Activated T-cell treated with anti-CD3 and anti-CD28 coated beads, Interleukin-2, amount 50 U/mL, for 72 hours (primary cell): ENCODE data around the gene VRK3. TPM values are rescaled to one million over a fixed set of nuclear protein-coding genes. Genes with fewer than 3 reads are reported as not detected.
A peak's percentile ranks its signal among the peaks of the same experiment; 100 is the strongest.

Experiments
- ATAC-seq, 2 donors: fragments of 150-1000 bp; cut with Tn5 transposase; replicated peaks in 1 of 2; 2 replicates each; pipeline ENCODE4 v1.10.0; 2021; ENCODE audit warnings: moderate library complexity in 2 of 2, mild to moderate bottlenecking in 1 of 2
- DNase-seq, 2 donors: peaks; one replicate each; pipeline ENCODE4 v3.0.0; 2021 to 2022; ENCODE audit warnings: mixed read lengths in 1 of 2
- H3K27ac Mint-ChIP-seq: one replicate; pipeline ENCODE4 v1.8.0; 2022; ENCODE audit warnings: mild to moderate bottlenecking, moderate library complexity, mixed read lengths
- H3K27me3 Mint-ChIP-seq: one replicate; pipeline ENCODE4 v1.8.0; 2022; ENCODE audit warnings: low read depth, mixed read lengths
- H3K36me3 Mint-ChIP-seq, 2 donors: one replicate each; pipeline ENCODE4 v1.8.0; 2022; ENCODE audit warnings: mixed read lengths in 2 of 2, mild to moderate bottlenecking in 1 of 2; ENCODE audit not compliant: insufficient read depth in 2 of 2
- H3K4me1 Mint-ChIP-seq: one replicate; pipeline ENCODE4 v1.8.0; 2022; ENCODE audit warnings: low read depth, mixed read lengths
- H3K4me3 Mint-ChIP-seq, 2 donors: one replicate each; pipeline ENCODE4 v1.8.0; 2022; ENCODE audit warnings: mild to moderate bottlenecking in 2 of 2, mixed read lengths in 2 of 2, moderate library complexity in 2 of 2
- H3K9me3 Mint-ChIP-seq, 2 donors: one replicate each; pipeline ENCODE4 v1.8.0; 2022; ENCODE audit warnings: mixed read lengths in 2 of 2
- total RNA-seq, 2 donors: library from RNA; stranded (reverse); gene quantifications; one replicate each; pipeline ENCODE4 v1.2.3, GENCODE V29; 2022

Gene VRK3
- total RNA-seq, 2 donors from 2014 or later, result 59.7 to 65.5 TPM

DNA sequence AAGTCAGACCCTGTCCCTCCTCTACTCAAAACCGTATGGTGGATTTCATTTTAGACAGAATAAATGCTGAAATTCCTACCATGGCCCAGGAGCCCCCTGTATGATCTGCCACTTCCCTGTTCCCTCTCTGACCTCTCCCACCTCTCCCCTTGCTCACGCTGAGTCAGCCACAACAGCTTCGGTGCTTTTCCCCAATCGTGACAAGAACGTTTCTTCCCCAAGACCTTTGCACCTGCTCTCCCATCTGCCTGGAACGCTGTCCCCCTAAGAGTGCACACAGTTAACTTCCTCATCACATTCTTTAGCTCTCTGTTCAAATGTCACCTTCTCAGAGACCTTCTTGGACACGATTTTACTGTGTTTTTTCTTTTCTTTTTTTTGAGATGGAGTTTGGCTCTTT lies 2.3 kb downstream of the VRK3 start:
- ATAC-seq (no peak), DNase-seq (no peak)
- Mint-ChIP-seq H3K4me1 (peaks cover 53% of the 10 kb centered on the region), H3K9me3 (no peaks in the 10 kb centered on the region), H3K27me3 (no peaks in the 10 kb centered on the region), H3K4me3 (no peak overlapping the region), H3K36me3 (peaks cover 6 to 12% of the 10 kb centered on the region in 2 donors), H3K27ac (no peak overlapping the region)

DNA sequence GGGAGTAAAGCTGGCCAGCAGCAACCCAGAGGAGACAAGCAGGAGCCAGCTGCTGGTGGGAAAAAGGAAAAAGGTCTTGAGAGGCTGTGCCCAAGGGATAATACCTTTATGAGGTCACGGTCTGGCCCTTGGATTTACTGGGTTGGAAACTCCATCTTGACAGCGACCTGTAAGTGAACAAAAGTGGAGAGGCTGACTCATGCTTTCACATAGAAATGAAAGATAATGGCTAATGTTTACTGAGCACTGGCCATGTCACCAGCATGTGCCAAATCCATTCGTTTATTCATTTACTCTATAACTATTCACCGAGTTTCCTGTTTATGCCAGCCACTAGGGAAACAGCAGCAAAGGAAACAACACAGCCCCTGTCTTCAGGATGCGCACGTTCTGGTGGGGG lies 4.7 kb downstream of the VRK3 start:
- H3K4me3 Mint-ChIP-seq, result no peak overlapping the region
- DNase-seq (no peak), ATAC-seq (no peak)
- H3K27me3 Mint-ChIP-seq, result no peaks in the 10 kb centered on the region
- H3K4me1 Mint-ChIP-seq, result peaks cover 32% of the 10 kb centered on the region
- H3K9me3 Mint-ChIP-seq, result peaks cover 0 to 5% of the 10 kb centered on the region in 2 donors
- peaks cover 5 to 13% of the 10 kb centered on the region in 2 donors for H3K36me3 Mint-ChIP-seq
- H3K27ac Mint-ChIP-seq, result peak overlapping the region; percentile 7

DNA sequence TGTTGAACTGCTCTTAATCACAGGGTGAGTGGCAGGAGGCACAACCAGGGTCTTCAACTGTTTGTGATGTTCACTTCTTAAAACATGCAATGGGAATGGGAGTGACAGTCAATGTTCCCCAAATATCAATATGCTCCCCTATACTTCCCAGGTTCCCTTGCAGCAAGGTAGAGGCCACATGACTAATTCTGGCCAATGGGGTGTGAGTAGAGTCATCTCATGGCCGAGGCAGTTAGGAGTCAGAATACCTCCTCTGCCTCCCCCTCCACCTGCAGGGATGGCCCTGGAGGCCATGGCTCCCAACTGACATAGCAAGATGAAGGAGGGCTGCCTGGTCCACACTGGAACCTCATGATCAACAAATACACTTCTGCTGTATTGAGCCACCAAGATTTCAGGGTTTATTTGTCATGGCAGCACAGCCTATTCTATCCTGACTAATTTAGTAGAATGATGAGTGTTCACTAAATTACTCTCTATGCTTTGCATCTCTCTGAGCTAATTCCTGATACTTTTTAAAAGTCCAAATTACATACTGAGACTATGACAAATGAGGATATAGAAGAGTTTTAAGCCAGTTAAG lies 8.9 kb downstream of the VRK3 start:
- Mint-ChIP-seq H3K36me3 (peaks cover 13 to 27% of the 10 kb centered on the region in 2 donors), H3K27me3 (no peaks in the 10 kb centered on the region), H3K9me3 (peaks cover 0 to 5% of the 10 kb centered on the region in 2 donors), H3K4me3 (no peak overlapping the region), H3K27ac (no peak overlapping the region), H3K4me1 (peaks cover 9% of the 10 kb centered on the region)
- no peak for DNase-seq
- no peak for ATAC-seq

DNA sequence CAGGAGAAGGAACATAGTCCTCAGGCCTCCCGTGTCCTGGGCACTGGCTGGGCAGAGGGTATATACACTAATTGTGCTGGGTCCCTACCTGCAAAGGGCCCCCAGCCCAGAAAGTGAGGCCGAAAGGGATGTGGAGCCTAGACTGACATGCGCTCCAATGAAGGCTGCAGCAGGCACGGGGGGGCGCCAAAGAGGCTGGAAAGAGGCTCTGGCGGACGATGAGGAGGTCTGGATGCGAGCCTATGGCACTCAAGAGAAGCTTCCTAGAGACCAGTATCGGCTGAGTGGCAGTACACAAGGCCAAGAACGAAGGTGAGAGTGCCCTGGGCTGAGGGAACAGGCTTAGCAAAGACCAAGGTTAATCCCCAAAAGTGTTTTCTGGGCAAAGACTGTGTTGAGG lies 16.6 kb downstream of the VRK3 start:
- Mint-ChIP-seq H3K4me1 (peaks cover 21% of the 10 kb centered on the region), H3K4me3 (no peak overlapping the region), H3K9me3 (no peaks in the 10 kb centered on the region), H3K36me3 (peaks cover 6 to 17% of the 10 kb centered on the region in 2 donors), H3K27me3 (no peaks in the 10 kb centered on the region), H3K27ac (no peak overlapping the region)
- DNase-seq (peak in 1 of 2 donors; percentile 15), ATAC-seq (no peak)

DNA sequence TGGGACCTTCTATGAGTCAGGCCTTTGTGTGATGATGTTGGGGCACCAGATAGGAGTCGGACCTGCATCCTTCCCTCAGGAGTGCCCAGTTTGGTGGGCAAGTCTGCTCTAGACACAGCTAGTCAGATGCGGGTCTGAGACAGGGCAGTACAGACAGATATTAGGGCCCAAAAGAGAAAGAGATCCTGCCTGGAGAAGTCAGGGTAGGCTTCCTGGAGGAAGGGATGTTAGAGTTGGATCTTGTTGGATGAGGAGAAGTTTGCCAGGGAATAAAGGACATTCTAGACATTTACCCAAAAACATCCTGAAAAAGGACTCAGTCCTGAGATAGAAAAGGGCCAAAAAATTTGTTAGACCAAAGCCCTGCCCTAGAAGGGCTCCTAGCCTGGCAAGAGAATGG lies 17.2 kb downstream of the VRK3 start:
- Mint-ChIP-seq H3K36me3 (peaks cover 6 to 15% of the 10 kb centered on the region in 2 donors), H3K27me3 (no peaks in the 10 kb centered on the region), H3K27ac (no peak overlapping the region), H3K4me1 (peaks cover 25% of the 10 kb centered on the region), H3K9me3 (no peaks in the 10 kb centered on the region), H3K4me3 (no peak overlapping the region)
- ATAC-seq, result no peak
- DNase-seq, result no peak

DNA sequence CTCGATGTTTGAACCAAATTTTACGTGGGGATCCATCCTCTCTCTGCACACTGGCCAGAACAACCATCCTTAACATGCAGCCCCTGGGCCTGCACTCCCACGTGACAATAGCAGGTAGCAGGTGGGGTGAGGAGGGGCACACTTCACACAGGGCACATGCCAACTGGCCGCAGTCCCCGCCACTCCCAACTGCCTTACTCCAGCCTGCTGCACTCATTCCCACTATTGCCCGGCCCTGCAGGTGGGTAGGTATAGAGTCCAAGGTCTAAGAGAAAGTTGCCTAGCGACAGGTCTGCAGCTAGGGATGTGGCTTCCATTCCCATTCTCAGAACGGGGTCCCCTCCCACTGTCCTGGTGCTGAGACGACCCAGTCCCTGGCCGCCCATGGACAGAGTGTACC lies 18.0 kb downstream of the VRK3 start:
- ATAC-seq (no peak), DNase-seq (no peak)
- Mint-ChIP-seq H3K4me1 (peaks cover 25% of the 10 kb centered on the region), H3K4me3 (no peak overlapping the region), H3K27ac (no peak overlapping the region), H3K9me3 (no peaks in the 10 kb centered on the region), H3K27me3 (no peaks in the 10 kb centered on the region), H3K36me3 (peaks cover 9 to 20% of the 10 kb centered on the region in 2 donors)

DNA sequence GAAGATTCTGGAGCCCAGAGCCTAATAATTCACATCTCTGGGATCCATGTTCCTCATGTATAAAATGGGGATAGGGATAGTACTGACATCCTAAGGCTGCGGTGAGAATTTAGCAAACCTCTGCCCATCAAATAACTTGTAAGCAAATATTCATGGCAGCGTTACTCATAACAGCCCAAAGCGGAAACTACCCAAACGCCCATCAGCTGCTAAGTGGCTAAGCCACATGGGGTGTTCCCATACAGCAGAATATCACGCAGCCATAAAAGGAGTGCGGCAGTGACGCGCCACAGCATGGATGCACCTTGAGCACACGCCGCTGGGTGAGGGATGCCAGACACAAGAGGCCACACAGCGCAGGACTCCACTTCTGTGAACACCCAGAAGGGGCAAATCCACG lies 19.7 kb downstream of the VRK3 start:
- Mint-ChIP-seq H3K4me3 (no peak overlapping the region), H3K36me3 (peaks cover 11 to 20% of the 10 kb centered on the region in 2 donors), H3K27me3 (no peaks in the 10 kb centered on the region), H3K9me3 (no peaks in the 10 kb centered on the region), H3K4me1 (peaks cover 32% of the 10 kb centered on the region), H3K27ac (no peak overlapping the region)
- DNase-seq, result peak in 1 of 2 donors; percentile 5
- peak; percentile 19 to 50 for ATAC-seq

DNA sequence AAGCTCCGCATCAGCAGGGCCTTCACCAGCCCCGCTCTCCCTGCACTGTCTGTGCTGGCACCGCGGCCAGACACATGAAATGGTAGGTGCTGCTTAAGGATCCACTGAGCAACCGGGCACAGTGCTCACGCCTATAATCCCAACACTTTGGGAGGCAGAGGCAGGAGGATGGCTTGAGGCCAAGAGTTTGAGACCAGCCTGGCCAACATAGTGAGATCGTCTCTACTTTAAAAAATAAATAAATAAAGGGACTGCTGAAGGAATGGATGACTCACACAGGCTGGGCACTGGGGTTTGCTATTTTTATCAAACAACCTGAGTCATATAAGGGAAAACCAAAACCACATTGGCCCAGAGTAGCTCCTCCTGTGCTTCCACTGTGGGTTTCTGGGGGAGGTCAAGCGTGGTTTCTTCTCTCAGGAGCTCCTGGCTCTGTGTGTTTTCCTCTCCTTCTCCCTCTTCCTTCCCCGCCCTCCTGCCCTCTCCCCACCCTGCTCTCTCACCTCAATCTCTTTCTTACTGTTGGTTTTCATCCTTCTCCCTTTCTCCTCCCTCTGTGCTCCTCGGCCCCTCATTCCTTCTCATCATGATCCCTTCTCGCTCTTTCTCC lies 21.3 kb downstream of the VRK3 start:
- ATAC-seq, result peak; percentile 80 to 89
- Mint-ChIP-seq H3K27me3 (no peaks in the 10 kb centered on the region), H3K27ac (peak overlapping the region; percentile 4), H3K36me3 (peaks cover 11 to 20% of the 10 kb centered on the region in 2 donors), H3K4me1 (peaks cover 35% of the 10 kb centered on the region), H3K9me3 (no peaks in the 10 kb centered on the region), H3K4me3 (peak overlapping the region; percentile 42 to 64)
- DNase-seq, result peak; percentile 41 to 53

DNA sequence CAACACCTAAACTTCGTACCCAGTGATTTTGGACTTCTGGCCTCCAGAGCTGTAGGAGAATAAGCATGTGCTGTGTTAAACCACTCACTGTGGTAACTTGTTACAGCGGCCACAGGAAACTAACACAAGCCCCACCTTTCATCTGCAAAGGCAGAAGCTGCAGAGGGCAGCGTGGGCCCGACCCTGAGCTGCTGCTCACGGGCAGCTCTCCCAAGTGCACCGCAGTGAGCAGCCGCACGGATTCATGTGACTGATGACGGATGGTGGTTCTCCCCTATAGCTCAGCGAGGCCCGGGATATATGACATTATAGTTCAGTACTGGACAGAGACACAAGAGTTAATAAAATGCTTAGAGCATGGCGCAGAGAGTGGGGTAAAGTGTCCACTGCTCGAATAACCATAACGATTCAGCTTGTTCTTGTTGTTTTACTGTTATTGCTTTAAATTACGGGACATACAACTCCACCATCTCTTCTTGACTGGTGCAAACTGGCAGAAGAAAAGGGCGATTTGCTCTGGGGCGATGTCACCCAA lies 21.9 kb downstream of the VRK3 start:
- H3K4me3 Mint-ChIP-seq, result no peak overlapping the region

DNA sequence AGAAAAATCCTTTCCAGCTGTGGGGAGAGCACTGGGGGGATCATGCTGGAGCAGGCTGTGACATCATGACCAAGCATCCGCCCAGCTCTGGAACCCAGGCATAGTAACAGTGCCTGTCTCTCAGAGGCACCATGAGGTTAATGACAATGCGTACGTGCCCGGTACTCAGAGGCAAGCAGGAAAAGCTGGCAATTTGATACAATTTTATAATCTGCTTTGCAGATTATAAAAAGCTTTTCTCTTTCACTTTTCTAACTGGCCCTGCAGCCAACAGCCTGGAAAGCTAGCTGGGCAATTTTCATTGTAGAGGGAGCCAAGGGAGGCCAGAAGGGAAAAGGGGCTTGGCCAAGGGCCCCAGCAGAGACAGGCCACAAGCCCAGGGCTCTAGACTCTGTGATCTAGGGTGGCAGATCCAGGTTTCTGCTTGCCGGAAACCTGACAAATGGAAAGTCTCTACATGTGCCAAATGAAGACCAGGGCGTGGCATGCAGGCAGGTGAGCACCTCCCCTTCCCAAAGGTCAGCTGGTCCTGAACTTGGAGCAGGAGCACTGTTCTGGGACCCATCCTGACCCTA lies 22.7 kb downstream of the VRK3 start:
- H3K4me3 Mint-ChIP-seq, result no peak overlapping the region
- no peaks in the 10 kb centered on the region for H3K9me3 Mint-ChIP-seq
- no peak for ATAC-seq
- DNase-seq, result no peak
- H3K27me3 Mint-ChIP-seq, result no peaks in the 10 kb centered on the region
- H3K4me1 Mint-ChIP-seq, result peaks cover 35% of the 10 kb centered on the region
- no peak overlapping the region for H3K27ac Mint-ChIP-seq
- peaks cover 14 to 22% of the 10 kb centered on the region in 2 donors for H3K36me3 Mint-ChIP-seq

More for the DNA sequence above, 21.9 kb downstream of the VRK3 start:
- ATAC-seq (no peak), DNase-seq (no peak)
- H3K4me1 Mint-ChIP-seq, result peaks cover 35% of the 10 kb centered on the region
- no peak overlapping the region for H3K27ac Mint-ChIP-seq
- peaks cover 11 to 20% of the 10 kb centered on the region in 2 donors for H3K36me3 Mint-ChIP-seq
- no peaks in the 10 kb centered on the region for H3K9me3 Mint-ChIP-seq
- no peaks in the 10 kb centered on the region for H3K27me3 Mint-ChIP-seq

DNA sequence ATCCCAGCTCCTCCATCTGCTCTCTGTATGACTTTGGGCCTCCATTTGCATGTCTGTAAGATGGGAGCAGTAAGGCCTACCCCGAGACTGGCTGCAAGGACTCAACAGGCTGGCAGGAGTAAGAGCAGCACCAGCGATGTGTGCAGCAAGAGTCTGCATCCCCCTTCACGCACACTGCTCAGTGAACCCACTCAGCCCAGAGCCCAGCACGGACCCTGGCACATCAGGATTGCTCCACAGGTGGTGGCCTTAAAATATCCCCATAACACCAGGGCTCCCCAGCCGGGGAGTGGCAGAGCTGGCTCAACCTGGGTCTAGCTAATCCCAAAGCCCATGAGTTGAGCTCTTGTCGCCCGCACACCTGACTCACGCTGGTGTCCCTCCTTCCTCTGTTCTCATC lies 23.4 kb downstream of the VRK3 start:
- H3K36me3 Mint-ChIP-seq, result peaks cover 12 to 16% of the 10 kb centered on the region in 2 donors
- no peaks in the 10 kb centered on the region for H3K27me3 Mint-ChIP-seq
- H3K27ac Mint-ChIP-seq, result no peak overlapping the region
- peaks cover 35% of the 10 kb centered on the region for H3K4me1 Mint-ChIP-seq
- no peak overlapping the region for H3K4me3 Mint-ChIP-seq
- ATAC-seq (no peak), DNase-seq (no peak)
- no peaks in the 10 kb centered on the region for H3K9me3 Mint-ChIP-seq

DNA sequence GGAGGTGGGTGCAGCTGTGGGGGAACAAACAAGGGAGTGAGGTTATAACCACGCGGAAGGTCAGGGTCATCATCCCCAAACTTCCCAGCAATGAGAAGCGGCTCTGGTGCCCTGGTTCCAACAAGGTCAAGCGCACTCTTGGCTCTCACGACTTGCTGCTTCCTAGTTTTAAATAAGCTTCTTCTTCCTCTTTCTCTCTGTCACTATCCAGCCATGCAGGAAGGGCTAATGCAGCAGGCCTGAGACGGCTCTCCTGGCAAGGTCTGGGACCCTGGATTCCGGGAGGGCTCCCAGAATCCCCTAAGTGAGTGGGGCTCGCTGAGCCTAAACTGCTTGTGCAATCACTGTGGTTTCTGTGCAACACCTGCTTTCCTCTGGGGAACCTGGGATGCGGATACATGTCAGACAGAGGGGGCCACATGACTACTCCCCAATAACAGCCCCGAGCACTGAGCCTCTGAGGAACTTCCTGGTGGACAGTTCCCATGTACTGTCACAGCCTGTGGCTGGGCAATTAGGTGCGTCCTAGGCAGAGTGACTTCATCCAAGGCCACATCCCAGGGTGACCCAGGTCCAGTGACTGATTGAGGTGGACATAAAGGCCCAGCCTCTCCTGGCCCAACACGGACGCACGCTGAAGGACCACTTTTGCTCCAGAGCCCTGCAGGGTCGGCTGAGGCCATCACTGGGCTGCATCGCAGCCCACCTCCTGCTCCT lies 24.2 kb downstream of the VRK3 start:
- Mint-ChIP-seq H3K9me3 (no peaks in the 10 kb centered on the region), H3K27me3 (no peaks in the 10 kb centered on the region), H3K4me3 (no peak overlapping the region), H3K36me3 (peaks cover 12 to 16% of the 10 kb centered on the region in 2 donors), H3K27ac (no peak overlapping the region), H3K4me1 (peaks cover 35% of the 10 kb centered on the region)
- no peak for DNase-seq
- no peak for ATAC-seq
